ENCODE data around the gene DHX9.

DHX9 gene

GRCh38 chr1:182841368-182841988 lies 2.3 kb downstream of the DHX9 start:
- no peak for DNase-seq (ENCODE audit: low read depth in 3 of 3, low spot score in 1 of 3)

GRCh38 chr1:182842265-182842664 lies 3.1 kb downstream of the DHX9 start:
- no peak for DNase-seq (ENCODE audit: low read depth in 3 of 3, low spot score in 1 of 3)

GRCh38 chr1:182845379-182845778 lies 6.2 kb downstream of the DHX9 start:
- no peak for DNase-seq (ENCODE audit: low read depth in 3 of 3, low spot score in 1 of 3)

- DNase-seq (ENCODE audit: low read depth in 3 of 3, low spot score in 1 of 3) = no peak
Measured at GRCh38 chr1:182845894-182846293, 6.7 kb downstream of the DHX9 start.

GRCh38 chr1:182847105-182847504 lies 8.0 kb downstream of the DHX9 start:
- DNase-seq (ENCODE audit: low read depth in 3 of 3, low spot score in 1 of 3) = no peak

- DNase-seq (ENCODE audit: low read depth in 3 of 3, low spot score in 1 of 3) = no peak
Measured at GRCh38 chr1:182848736-182849135, 9.6 kb downstream of the DHX9 start.

- DNase-seq (ENCODE audit: low read depth in 3 of 3, low spot score in 1 of 3) = no peak
Measured at GRCh38 chr1:182850319-182850718, 11.2 kb downstream of the DHX9 start.

- DNase-seq (ENCODE audit: low read depth in 3 of 3, low spot score in 1 of 3) = no peak
Measured at GRCh38 chr1:182851825-182852224, 12.7 kb downstream of the DHX9 start.

- DNase-seq (ENCODE audit: low read depth in 3 of 3, low spot score in 1 of 3) = no peak
Measured at GRCh38 chr1:182855911-182856310, 16.8 kb downstream of the DHX9 start.

GRCh38 chr1:182857212-182857611 lies 18.1 kb downstream of the DHX9 start:
- DNase-seq (ENCODE audit: low read depth in 3 of 3, low spot score in 1 of 3) = no peak

- no peak for DNase-seq (ENCODE audit: low read depth in 3 of 3, low spot score in 1 of 3)
Measured at GRCh38 chr1:182860658-182861057, 21.5 kb downstream of the DHX9 start.

- no peak for DNase-seq (ENCODE audit: low read depth in 3 of 3, low spot score in 1 of 3)
Measured at GRCh38 chr1:182861994-182862393, 22.8 kb downstream of the DHX9 start.

- no peak for DNase-seq (ENCODE audit: low read depth in 3 of 3, low spot score in 1 of 3)
Measured at GRCh38 chr1:182862827-182863226, 23.7 kb downstream of the DHX9 start.

- DNase-seq (ENCODE audit: low read depth in 3 of 3, low spot score in 1 of 3) = no peak
Measured at GRCh38 chr1:182863940-182864339, 24.8 kb downstream of the DHX9 start.

- DNase-seq (ENCODE audit: low read depth in 3 of 3, low spot score in 1 of 3) = no peak
Measured at GRCh38 chr1:182867861-182868260, 28.7 kb downstream of the DHX9 start.

GRCh38 chr1:182869241-182869666 lies 30.1 kb downstream of the DHX9 start:
- no peak for DNase-seq (ENCODE audit: low read depth in 3 of 3, low spot score in 1 of 3)

GRCh38 chr1:182872881-182873280 lies 33.7 kb downstream of the DHX9 start:
- DNase-seq (ENCODE audit: low read depth in 3 of 3, low spot score in 1 of 3) = no peak

GRCh38 chr1:182875889-182876288 lies 36.7 kb downstream of the DHX9 start:
- DNase-seq (ENCODE audit: low read depth in 3 of 3, low spot score in 1 of 3) = no peak

GRCh38 chr1:182877331-182877730 lies 38.2 kb downstream of the DHX9 start:
- no peak for DNase-seq (ENCODE audit: low read depth in 3 of 3, low spot score in 1 of 3)

- DNase-seq (ENCODE audit: low read depth in 3 of 3, low spot score in 1 of 3) = no peak
Measured at GRCh38 chr1:182877842-182878241, 38.7 kb downstream of the DHX9 start.

GRCh38 chr1:182884872-182885271 lies 45.7 kb downstream of the DHX9 start:
- DNase-seq (ENCODE audit: low read depth in 3 of 3, low spot score in 1 of 3) = no peak

GRCh38 chr1:182885591-182885990 lies 46.4 kb downstream of the DHX9 start:
- no peak for DNase-seq (ENCODE audit: low read depth in 3 of 3, low spot score in 1 of 3)

- no peak for DNase-seq (ENCODE audit: low read depth in 3 of 3, low spot score in 1 of 3)
Measured at GRCh38 chr1:182886985-182887384, 47.8 kb downstream of the DHX9 start.
